GM19467 (cell line): ENCODE measurements around the gene RUBCNL.
"Not testable (repeated sequence)": the region's sequence is repeated elsewhere in the genome, so short reads cannot be mapped to it uniquely, and the experiment has no call there.

Experiments used
- ATAC-seq: cut with Tn5 transposase; IDR thresholded peaks from one replicate; pipeline ENCODE4 v1.9.1; 2021; ENCODE audit warnings: mild to moderate bottlenecking, moderate library complexity; ENCODE audit not compliant: unreplicated experiment

The RUBCNL gene

GRCh38 chr13:46387064-46387851, at the start of gene RUBCNL:
RUBCNL (minus strand) TSS chr13:46387252; CDS start chr13:46372475, 14,777 bp downstream.
- ATAC-seq = no peak

GRCh38 chr13:46429558-46429957, 42.5 kb upstream of the RUBCNL start:
- ATAC-seq = not testable (repeated sequence)

GRCh38 chr13:46405457-46405856, 18.4 kb upstream of the RUBCNL start:
- ATAC-seq = no peak

GRCh38 chr13:46404733-46405100, 17.7 kb upstream of the RUBCNL start:
- ATAC-seq = no peak

- ATAC-seq = no peak
Observed at GRCh38 chr13:46403851-46404732, 17.0 kb upstream of the RUBCNL start.

- ATAC-seq = no peak
Observed at GRCh38 chr13:46402178-46402577, 15.1 kb upstream of the RUBCNL start.

GRCh38 chr13:46401432-46401831, 14.4 kb upstream of the RUBCNL start:
- ATAC-seq = no peak

- ATAC-seq = no peak
Observed at GRCh38 chr13:46396341-46396740, 9.3 kb upstream of the RUBCNL start.

GRCh38 chr13:46392967-46393366, 5.9 kb upstream of the RUBCNL start:
- ATAC-seq = no peak

- peak; percentile 52 for ATAC-seq
Observed at GRCh38 chr13:46389457-46390451, 2.7 kb upstream of the RUBCNL start.

GRCh38 chr13:46388846-46389245, 1.8 kb upstream of the RUBCNL start:
- no peak for ATAC-seq

GRCh38 chr13:46388308-46388707, 1.3 kb upstream of the RUBCNL start:
- no peak for ATAC-seq

- no peak for ATAC-seq
Observed at GRCh38 chr13:46386392-46387063, 524 bp downstream of the RUBCNL start.

- ATAC-seq = no peak
Observed at GRCh38 chr13:46385946-46386345, 1.1 kb downstream of the RUBCNL start.

GRCh38 chr13:46383383-46383782, 3.7 kb downstream of the RUBCNL start:
- ATAC-seq = no peak

GRCh38 chr13:46382224-46382623, 4.8 kb downstream of the RUBCNL start:
- peak; percentile 46 for ATAC-seq

- ATAC-seq = no peak
Observed at GRCh38 chr13:46380242-46380641, 6.8 kb downstream of the RUBCNL start.

GRCh38 chr13:46379611-46380010, 7.4 kb downstream of the RUBCNL start:
- ATAC-seq = no peak

- ATAC-seq = no peak
Observed at GRCh38 chr13:46378411-46378810, 8.6 kb downstream of the RUBCNL start.

GRCh38 chr13:46377554-46377953, 9.5 kb downstream of the RUBCNL start:
- peak; percentile 36 for ATAC-seq
